GM21447 (cell line): ENCODE results near the gene HAPLN2.
"Not testable (repeated sequence)": the region's sequence is repeated elsewhere in the genome, so short reads cannot be mapped to it uniquely, and the experiment has no call there.

Source experiments
- ATAC-seq: cut with Tn5 transposase; IDR thresholded peaks from one replicate; pipeline ENCODE4 v1.9.1; 2021; ENCODE audit not compliant: unreplicated experiment

The HAPLN2 gene

GRCh38 chr1:156591432-156592157, 27.6 kb upstream of the HAPLN2 start, which contains the start of gene NAXE:
Gene NAXE (plus strand): TSS chr1:156591776. CDS start chr1:156591805, 29 bp downstream.
- peak; percentile 84 for ATAC-seq

DNA sequence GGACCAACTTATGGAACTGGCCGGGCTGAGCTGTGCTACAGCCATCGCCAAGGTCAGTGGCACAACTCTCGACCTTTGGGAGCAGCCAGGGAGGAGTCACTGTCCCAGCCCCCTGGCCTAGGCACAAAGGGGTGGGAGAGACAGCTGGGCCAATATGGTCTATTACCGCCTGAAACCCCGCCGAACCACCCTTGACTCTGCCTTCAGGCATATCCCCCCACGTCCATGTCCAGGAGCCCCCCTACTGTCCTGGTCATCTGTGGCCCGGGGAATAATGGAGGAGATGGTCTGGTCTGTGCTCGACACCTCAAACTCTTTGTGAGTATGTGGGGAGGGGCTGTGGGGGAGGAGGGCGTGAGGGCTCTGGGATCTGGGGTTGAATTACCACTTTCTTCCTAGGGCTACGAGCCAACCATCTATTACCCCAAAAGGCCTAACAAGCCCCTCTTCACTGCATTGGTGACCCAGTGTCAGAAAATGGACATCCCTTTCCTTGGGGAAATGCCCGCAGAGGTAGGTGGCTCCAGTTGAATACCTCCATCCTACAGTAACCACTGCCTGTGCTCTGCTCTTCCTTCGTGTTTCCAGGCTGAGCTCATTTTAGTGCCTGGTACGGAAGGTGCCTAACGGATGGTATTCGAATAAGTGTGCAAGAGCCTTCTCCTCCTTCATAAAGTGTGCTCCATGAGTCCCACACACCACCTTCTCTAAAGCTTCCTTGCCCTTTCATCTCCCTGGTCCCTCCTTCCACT, 26.9 kb upstream of the HAPLN2 start:
- ATAC-seq, result no peak

DNA sequence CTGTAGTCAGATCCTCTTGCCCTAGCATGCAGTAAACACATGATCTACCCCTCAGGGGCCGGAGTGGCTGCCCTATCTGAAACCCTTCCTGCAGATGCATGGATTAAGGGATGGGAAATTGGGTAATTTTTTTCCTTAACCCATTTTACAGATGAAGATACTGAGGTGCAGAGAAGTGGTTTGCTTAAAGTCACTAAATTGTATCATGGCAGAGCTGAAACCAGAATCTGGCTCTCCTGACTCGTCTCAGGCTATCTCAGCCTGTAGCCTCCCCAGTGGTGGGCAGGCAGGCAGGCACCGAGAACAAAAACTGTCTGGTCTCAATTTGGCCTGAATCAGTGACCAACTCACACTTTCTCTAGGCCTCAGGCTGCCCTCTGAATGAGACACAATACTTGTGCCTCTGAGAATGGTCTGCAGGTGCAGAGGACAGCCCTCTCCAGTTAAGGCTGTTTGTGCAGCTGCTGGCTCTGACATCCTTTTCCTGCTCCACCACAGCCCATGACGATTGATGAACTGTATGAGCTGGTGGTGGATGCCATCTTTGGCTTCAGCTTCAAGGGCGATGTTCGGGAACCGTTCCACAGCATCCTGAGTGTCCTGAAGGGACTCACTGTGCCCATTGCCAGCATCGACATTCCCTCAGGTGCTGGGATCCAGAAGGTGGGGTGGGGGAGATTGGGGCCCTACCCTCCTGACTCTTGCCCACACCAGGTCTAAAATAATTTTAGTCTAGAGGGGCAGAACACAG, 26.1 kb upstream of the HAPLN2 start:
- ATAC-seq, result no peak

GRCh38 chr1:156593661-156593989, 25.6 kb upstream of the HAPLN2 start:
- no peak for ATAC-seq

DNA sequence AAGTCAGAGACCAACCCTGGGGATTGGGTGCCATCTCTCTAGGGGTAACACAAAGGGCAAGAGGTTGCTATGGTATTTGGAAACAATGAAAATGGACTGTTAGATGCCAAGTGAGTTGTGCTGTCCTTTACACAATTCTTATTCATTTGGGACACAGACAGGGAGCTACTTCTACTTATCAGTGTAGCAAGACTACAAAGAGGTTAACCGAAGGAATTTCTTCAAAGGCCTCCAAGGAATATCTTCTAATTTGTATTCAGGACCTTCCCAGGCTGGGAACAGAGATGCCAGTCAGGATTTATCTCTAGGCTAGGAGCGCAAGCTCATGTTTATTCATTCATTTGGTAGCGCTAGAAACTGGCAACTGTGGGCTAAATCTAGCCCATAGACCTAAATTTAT, 25.0 kb upstream of the HAPLN2 start:
- no peak for ATAC-seq

DNA sequence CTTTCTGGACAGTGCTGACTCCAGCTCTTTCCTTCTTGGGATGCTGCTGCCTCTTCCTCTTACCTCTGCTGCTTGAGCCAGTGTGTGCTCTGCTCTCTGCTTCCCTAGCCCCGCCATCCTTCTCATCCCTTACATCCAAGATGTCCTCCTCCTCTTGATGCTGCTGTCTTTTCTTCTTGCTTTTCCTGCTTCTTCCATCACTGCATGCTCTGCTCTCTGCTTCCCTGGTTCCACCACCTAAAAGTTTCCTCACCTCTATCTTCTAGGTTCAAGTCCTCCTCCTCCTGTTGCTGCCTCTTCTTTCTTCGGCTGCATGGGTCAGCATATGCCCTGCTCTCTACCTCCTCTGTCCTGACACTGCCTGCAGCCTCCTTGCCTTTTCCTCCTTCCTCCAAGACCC, 24.2 kb upstream of the HAPLN2 start:
- ATAC-seq, result no peak

DNA sequence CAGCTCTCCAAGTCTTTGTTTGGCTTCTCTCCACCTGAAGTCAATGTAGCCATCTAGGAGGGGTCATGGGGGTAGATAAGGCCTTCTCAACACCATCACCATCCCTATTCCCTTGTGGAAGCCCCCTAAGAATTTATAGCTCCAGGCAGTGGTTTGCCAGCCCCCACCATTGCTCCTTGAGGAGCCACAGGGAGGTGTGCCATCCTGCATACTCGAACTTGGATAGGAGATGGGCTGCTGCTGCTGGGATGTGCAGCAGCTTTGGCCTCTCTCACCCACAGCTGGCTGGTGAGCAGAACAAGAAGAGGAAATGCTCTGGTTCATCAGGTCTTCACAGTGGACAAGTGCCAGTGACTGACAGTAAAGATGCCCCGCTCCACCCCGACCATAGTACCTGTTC, 22.8 kb upstream of the HAPLN2 start:
- ATAC-seq, result no peak

- ATAC-seq, result no peak
Measured at GRCh38 chr1:156598125-156598524, 21.1 kb upstream of the HAPLN2 start.

DNA sequence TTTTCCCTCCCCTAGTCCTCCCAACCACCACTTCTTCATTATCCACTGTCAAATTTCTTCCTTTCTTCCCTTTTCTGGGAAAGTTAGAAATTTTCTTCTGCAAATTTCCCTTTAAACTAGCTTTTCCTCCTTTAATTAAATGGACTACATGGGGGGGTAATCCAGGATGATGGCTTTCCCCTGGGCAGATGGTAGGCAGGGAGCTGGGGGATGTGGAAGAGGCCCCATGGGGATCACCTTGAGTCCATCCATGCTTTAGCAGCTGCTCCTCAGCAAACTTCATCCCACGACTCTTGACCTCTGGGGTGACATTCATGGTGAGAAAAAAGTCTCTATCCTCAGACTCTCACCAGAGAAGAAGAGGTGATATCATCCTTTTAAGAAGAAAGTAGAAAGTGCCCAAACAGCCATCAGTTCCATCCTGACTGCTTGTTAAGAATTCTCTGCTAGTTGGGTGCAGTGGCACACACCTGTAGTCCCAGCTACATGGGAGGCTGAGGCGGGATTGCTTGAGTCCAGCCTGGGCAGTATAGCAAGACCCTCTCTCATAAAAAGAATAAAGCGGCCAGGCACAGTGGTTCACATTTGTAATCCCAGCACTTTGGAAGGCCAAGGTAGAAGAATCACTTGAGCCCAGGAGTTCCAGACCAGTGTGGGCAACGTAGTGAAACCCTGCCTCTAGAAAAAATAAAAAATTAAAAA, 20.3 kb upstream of the HAPLN2 start:
- ATAC-seq, result no peak

DNA sequence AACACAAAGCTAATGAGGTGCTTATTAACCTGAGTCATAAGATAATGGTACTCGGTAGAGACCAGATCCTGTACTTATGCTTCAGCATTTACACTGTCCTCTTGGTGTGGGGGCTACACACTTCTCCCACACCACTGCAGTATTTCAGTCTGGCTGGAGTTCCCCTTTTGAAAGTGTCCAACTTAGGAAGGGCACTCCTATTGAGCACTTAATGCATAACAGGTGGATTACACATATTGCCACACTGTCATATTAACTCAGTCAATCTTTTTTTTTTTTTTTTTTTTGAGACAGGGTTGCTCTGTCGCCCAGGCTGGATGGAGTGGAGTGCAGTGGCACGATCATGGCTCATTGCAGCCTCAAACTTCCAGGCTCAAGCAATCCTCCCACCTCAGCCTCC, 19.4 kb upstream of the HAPLN2 start:
- ATAC-seq, result no peak

GRCh38 chr1:156600733-156601121, 18.5 kb upstream of the HAPLN2 start:
- ATAC-seq, result no peak

DNA sequence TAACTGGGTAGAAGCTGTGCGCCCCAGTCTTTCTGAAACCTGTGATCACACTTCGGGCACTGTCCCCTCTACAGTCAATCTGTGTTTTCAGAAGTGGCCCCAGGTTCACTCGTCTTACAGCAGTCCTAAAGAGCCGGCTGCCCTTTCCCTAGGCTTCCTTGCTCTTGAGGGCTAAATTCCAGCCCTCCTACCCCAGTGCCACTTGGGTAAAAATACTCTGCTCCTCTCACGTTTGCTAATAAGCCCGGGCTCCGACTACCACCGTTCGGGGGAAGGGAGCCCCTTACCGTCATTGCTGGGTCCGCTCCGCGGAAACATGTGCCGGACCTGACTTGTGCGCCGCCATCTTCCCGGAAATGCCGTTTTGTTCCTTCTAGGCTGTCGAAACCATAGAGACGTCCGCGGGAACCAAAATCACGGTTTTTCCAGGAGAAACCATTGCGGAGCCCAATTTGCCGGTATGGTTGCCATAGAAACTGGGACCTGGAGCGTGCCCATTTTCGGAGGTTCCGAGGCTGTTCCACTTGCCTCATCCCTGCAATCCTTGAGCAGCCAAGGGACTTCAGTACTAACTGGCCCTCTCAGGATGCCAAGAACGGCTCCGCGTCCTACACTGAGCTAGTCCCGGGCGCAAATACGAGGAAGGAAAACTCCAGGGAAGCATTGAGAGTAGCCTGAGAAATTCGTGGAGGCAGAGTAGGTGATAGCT, 17.9 kb upstream of the HAPLN2 start, which contains the start of gene GPATCH4:
Gene GPATCH4, minus strand, starts transcription at position 358 of the 709 bp plus-strand sequence.
- peak; percentile 71 for ATAC-seq

DNA sequence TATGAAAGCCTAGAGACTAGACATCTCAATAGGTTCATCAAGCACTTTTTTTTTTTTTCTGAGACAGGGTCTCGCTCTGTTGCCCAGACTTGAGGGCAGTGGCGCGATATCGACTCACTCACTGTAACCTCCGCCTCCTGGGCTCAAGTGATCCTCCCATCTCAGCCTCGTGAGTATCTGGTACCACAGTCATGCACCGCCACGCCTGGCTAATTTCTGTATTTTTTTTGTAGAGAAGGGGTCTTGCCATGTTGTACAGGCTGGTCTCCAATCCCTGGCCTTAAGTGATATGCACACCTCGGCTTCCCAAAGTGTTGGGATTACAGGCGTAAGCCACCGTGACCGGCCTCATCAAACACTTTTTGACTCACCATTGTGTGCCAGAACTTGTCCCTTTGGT, 17.3 kb upstream of the HAPLN2 start:
- ATAC-seq, result no peak

DNA sequence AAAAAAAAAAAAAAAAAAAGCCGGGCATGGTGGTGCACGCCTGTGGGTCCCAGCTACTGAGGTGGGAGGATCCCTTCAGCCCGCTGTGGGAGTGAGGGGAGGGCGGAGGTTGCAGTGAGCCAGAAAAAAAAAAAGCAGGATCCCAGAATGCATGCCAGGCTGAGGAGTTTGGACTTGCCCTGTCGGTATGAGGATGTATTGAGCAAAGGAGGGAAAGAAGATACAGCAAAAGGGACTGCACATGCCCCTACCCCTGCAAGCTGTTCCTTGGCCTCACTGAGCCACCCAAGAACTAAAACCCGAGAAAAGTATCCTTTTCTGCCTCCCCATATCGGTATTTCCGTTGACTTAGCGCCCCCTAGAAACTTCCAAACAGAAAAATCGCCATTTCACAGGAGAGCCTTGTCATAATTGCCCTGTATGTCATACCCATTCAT, 16.6 kb upstream of the HAPLN2 start:
- ATAC-seq, result no peak

- not testable (repeated sequence) for ATAC-seq
Measured at GRCh38 chr1:156607344-156607743, 11.9 kb upstream of the HAPLN2 start.

DNA sequence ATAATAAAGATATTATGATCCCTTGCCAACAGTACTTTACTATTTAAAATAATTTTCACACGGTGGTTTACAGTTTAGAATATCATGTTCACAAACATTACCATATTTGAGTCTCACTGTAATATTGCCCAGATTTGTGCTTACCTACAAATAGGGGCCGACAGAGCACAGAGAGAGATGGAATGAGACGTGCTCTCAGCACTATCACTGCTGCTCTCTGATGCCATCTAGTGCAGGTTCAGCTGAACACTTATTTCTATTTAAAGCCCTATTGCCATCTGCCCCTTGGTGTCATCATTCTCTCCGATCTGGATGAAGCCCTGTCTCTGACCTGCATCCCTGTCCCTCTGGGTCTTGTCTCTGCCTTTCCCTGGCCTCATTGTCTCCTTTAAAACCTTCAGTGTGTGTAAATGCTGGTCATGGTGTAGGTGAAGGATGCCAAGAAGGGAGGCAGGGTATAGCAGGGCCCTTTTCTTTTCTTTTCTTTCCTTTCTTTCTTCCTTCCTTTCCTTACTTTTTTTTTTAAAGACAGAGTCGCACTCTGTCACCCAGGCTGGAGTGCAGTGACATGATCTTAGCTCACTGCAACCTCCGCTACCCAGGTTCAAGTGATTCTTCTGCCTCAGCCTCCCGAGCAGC, 11.1 kb upstream of the HAPLN2 start:
- ATAC-seq, result peak; percentile 77

GRCh38 chr1:156608981-156609380, 10.2 kb upstream of the HAPLN2 start:
- ATAC-seq, result no peak

- ATAC-seq, result not testable (repeated sequence)
Measured at GRCh38 chr1:156610072-156610471, 9.1 kb upstream of the HAPLN2 start.

DNA sequence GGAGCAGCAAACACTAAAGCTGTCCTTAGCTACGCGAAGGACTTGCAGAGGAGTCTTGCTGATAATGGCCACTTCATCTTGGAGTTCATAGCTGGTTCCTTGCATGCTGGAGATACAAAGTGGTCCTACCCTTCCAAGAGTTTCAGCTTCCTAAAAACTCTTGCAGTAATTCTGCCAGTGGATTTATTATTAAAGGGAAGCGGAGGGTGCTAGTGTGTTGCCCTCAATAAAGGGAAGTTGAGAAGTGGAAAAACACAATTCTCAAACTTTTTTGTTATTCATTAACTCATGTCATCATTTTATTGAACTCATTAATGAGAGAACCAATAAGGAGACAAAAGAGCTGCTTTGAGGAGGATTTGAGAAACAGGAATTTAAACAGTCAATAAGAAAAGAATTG, 6.5 kb upstream of the HAPLN2 start:
- no peak for ATAC-seq

- ATAC-seq, result no peak
Measured at GRCh38 chr1:156615946-156616345, 3.3 kb upstream of the HAPLN2 start.
